Upper lobe of left lung (tissue), 6 donors: ENCODE data around the gene TMEM132D. TPM values are rescaled to one million over a fixed set of nuclear protein-coding genes. Genes with fewer than 3 reads are reported as not detected.

Source experiments
- ATAC-seq, 2 donors: fragments of 200-7000 bp; cut with Tn5 transposase; one replicate each; pipeline ENCODE4 v1.9.1; 2022; ENCODE audit warnings: mild to moderate bottlenecking in 2 of 2, moderate library complexity in 2 of 2; ENCODE audit not compliant: low FRiP score in 2 of 2
- DNase-seq, 2 donors: peaks; one replicate each; pipeline ENCODE4 v3.0.0-alpha.2; 2019 to 2020
- H3K27ac ChIP-seq, 4 donors: fragments of 200-600 bp; sonication (generic); one replicate each; pipeline ENCODE4 v1.5.1; 2016 to 2019
- H3K27me3 ChIP-seq, 4 donors: fragments of 200-600 bp; sonication (generic); one replicate each; pipeline ENCODE4 v1.5.1; 2017 to 2019
- H3K36me3 ChIP-seq, 4 donors: fragments of 200-600 bp; sonication (generic); one replicate each; pipeline ENCODE4 v1.5.1; 2016 to 2019
- H3K4me1 ChIP-seq, 4 donors: fragments of 200-600 bp; sonication (generic); one replicate each; pipeline ENCODE4 v1.5.1; 2018 to 2019
- H3K4me3 ChIP-seq, 4 donors: fragments of 200-600 bp; sonication (generic); one replicate each; pipeline ENCODE4 v1.5.1; 2017 to 2019; ENCODE audit warnings: mild to moderate bottlenecking in 2 of 4, moderate library complexity in 1 of 4
- H3K9me3 ChIP-seq, 4 donors: fragments of 200-600 bp; sonication (generic); one replicate each; pipeline ENCODE4 v1.5.1; 2018 to 2019
- EP300 ChIP-seq, 4 donors: sonication (generic); formaldehyde crosslinking; IDR thresholded peaks; one replicate each; pipeline ENCODE4 v1.5.1; 2017; ENCODE audit warnings: antibody characterized with exemption in 4 of 4, control low read depth in 2 of 4
- POLR2A ChIP-seq, 4 donors: fragments of 450-650 bp; IDR thresholded peaks; one replicate each; pipeline ENCODE4 v1.5.1; 2016 to 2017; ENCODE audit warnings: antibody characterized with exemption in 4 of 4, mild to moderate bottlenecking in 2 of 4
- POLR2AphosphoS5 ChIP-seq, 2 donors: sonication (generic); formaldehyde crosslinking; IDR thresholded peaks; one replicate each; pipeline ENCODE4 v1.5.1; 2017; ENCODE audit warnings: antibody characterized with exemption in 2 of 2
- WGBS, 2 donors: methylation state at CpG; one replicate each; pipeline ENCODE4 v1.1.5; 2017 to 2018; 5-methylcytosine and 5-hydroxymethylcytosine counted together
- total RNA-seq, 6 donors: library from RNA; depleted of rRNA in 4 of 6; stranded (reverse); fragments of >200 nt in 4 of 6; gene quantifications; one replicate each; pipeline versions ENCODE4 v1.1.0 to v1.2.1, GENCODE V29; 2016 to 2021
- TF ChIP-seq, protein P1 (sequence below), 6 experiments: fragments of 450-650 bp in 4 of 6; fragments of 200-600 bp in 2 of 6; sonication (generic) in 2 of 6; IDR thresholded peaks; one replicate each; pipeline ENCODE4 v1.5.1; 2016 to 2019; ENCODE audit warnings: antibody characterized with exemption in 6 of 6
- donor health status: DM: no; HTN: no; CAD: no; lungs with moderate emphysema.
- donor health status: DM: no; HTN: yes; CAD: no; lungs with severe emphysema.

Gene TMEM132D
- total RNA-seq, 6 donors from 2014 or later, result 0.30 to 1.0 (median 0.79) TPM; not detected in 1

DNA sequence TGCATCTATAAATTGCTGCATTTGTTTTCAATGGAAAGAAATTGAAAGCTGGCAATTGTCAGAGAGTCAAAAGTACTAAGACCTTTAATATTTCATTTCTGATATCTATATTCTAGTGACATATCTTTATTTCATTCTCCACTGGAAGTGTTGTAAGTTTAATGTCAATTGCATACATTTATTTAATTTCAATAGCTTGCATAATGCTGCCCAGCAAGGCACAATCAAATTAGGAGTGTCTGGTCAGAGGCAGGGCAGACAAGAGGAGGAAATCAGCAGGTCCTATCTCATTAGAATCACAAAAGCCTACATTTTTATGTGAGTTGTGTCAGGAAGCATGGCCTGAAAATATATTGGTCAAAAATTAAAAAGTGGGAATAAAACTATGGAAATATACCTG lies 112.9 kb downstream of the TMEM132D start:
- H3K9me3 ChIP-seq, result peaks cover 0 to 2% (median 0%) of the 10 kb centered on the region in 4 donors
- H3K27ac ChIP-seq, result no peak overlapping the region
- DNase-seq (no peak), ATAC-seq (no peak)
- H3K4me1 ChIP-seq, result no peaks in the 10 kb centered on the region
- H3K27me3 ChIP-seq, result no peaks in the 10 kb centered on the region
- H3K4me3 ChIP-seq, result no peak overlapping the region
- no peaks in the 10 kb centered on the region for H3K36me3 ChIP-seq
- TF ChIP-seq POLR2AphosphoS5 (IDR thresholded peaks at IDR 0.05) (no peak), EP300 (IDR thresholded peaks at IDR 0.05) (no peak), POLR2A (IDR thresholded peaks at IDR 0.05) (no peak)
- TF ChIP-seq, protein P1, sequence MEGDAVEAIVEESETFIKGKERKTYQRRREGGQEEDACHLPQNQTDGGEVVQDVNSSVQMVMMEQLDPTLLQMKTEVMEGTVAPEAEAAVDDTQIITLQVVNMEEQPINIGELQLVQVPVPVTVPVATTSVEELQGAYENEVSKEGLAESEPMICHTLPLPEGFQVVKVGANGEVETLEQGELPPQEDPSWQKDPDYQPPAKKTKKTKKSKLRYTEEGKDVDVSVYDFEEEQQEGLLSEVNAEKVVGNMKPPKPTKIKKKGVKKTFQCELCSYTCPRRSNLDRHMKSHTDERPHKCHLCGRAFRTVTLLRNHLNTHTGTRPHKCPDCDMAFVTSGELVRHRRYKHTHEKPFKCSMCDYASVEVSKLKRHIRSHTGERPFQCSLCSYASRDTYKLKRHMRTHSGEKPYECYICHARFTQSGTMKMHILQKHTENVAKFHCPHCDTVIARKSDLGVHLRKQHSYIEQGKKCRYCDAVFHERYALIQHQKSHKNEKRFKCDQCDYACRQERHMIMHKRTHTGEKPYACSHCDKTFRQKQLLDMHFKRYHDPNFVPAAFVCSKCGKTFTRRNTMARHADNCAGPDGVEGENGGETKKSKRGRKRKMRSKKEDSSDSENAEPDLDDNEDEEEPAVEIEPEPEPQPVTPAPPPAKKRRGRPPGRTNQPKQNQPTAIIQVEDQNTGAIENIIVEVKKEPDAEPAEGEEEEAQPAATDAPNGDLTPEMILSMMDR (IDR thresholded peaks at IDR 0.05), result no peak

DNA sequence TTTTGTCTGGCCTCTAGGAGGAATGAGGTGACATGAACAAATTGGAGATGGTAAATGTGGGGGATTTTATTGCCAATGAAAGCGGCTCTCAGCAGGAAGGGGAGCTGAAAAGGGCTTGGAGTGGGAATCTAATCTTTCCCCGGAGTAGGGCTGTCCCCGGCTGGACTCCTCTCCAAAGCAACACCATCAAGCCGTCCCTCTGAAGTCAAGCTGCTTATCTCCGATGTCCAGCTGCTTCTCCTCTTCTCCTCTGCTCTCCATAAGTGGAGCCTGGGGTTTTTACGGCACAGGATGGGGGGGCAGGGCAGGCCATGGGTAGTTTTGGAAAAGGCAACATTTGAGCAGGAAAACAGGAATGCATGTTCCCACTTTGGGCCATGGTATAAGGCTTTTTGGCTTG lies 113.5 kb downstream of the TMEM132D start:
- no peaks in the 10 kb centered on the region for H3K27me3 ChIP-seq
- H3K27ac ChIP-seq, result no peak overlapping the region
- peaks cover 0 to 3% (median 0%) of the 10 kb centered on the region in 4 donors for H3K9me3 ChIP-seq
- no peak overlapping the region for H3K4me3 ChIP-seq
- no peak for ATAC-seq
- no peaks in the 10 kb centered on the region for H3K4me1 ChIP-seq
- 36 to 63% methylated on average over 6 of the region's 6 CpGs for WGBS, 2 donors
- H3K36me3 ChIP-seq, result no peaks in the 10 kb centered on the region
- no peak for DNase-seq
- TF ChIP-seq EP300 (IDR thresholded peaks at IDR 0.05) (no peak), POLR2AphosphoS5 (IDR thresholded peaks at IDR 0.05) (no peak), POLR2A (IDR thresholded peaks at IDR 0.05) (no peak)
- TF ChIP-seq, protein P1 (IDR thresholded peaks at IDR 0.05), result no peak

DNA sequence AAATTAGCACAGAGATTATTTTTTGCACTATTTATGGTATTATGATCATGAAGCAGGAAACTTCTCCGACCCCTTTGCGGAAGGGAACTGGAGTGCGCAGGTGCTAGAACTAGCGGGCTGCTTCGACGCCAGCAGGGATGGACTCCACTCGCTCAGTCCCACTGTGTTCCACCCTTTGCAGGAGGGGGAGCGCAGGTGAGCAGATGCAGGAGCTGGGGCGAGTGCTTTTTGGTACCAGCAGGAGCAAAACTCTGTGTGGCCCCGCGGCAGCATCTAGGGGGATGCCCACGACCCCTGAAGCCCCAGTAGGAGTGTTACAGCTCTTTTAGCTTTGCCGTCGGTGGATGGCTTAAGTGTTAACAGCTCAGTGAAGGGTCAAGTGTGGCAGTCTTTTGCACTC lies 113.9 kb downstream of the TMEM132D start:
- 84 to 90% methylated on average over 14 of the region's 14 CpGs for WGBS, 2 donors
- Histone ChIP-seq H3K27me3 (no peaks in the 10 kb centered on the region), H3K4me1 (no peaks in the 10 kb centered on the region), H3K27ac (no peak overlapping the region), H3K9me3 (peaks cover 0 to 3% (median 0%) of the 10 kb centered on the region in 4 donors), H3K4me3 (no peak overlapping the region), H3K36me3 (no peaks in the 10 kb centered on the region)
- no peak for DNase-seq
- TF ChIP-seq POLR2A (IDR thresholded peaks at IDR 0.05), result no peak
- TF ChIP-seq, protein P1 (IDR thresholded peaks at IDR 0.05), result no peak
- no peak for TF ChIP-seq EP300 (IDR thresholded peaks at IDR 0.05)
- no peak for TF ChIP-seq POLR2AphosphoS5 (IDR thresholded peaks at IDR 0.05)
- ATAC-seq, result no peak

DNA sequence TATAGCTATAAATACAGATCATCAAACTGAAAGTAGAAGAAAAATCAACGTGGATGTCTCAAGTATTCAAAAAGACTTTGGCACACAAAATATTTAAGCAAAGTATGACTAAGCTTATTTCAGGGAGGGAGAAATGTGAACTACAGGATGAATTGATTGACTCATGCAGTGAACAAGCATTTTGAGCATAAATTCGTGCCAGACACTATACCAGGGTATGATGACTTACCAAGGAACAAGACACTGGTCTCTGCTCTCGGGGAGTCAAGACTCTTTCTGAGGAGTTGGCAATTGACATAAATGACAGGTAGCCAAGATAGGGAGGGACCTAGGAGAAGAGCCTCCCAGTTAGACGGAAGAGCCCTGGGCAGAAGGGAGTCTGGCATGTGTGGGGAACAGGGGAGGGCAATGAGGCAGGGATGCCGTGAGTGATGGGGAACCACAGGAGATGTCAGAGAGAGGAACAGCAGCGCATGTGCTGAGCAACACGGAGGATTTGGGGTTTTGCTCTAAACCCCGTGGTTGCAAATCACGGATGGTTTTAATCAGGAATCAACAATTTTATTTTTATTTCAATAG lies 115.2 kb downstream of the TMEM132D start:
- 69 to 76% methylated on average over 9 of the region's 9 CpGs for WGBS, 2 donors
- no peak for TF ChIP-seq POLR2A (IDR thresholded peaks at IDR 0.05)
- no peak for TF ChIP-seq EP300 (IDR thresholded peaks at IDR 0.05)
- TF ChIP-seq, protein P1 (IDR thresholded peaks at IDR 0.05), result no peak
- TF ChIP-seq POLR2AphosphoS5 (IDR thresholded peaks at IDR 0.05), result no peak
- H3K4me3 ChIP-seq, result no peak overlapping the region
- H3K36me3 ChIP-seq, result no peaks in the 10 kb centered on the region
- no peaks in the 10 kb centered on the region for H3K4me1 ChIP-seq
- DNase-seq, result no peak
- H3K27me3 ChIP-seq, result no peaks in the 10 kb centered on the region
- no peak overlapping the region for H3K27ac ChIP-seq
- no peak for ATAC-seq
- peaks cover 0 to 3% (median 0%) of the 10 kb centered on the region in 4 donors for H3K9me3 ChIP-seq

DNA sequence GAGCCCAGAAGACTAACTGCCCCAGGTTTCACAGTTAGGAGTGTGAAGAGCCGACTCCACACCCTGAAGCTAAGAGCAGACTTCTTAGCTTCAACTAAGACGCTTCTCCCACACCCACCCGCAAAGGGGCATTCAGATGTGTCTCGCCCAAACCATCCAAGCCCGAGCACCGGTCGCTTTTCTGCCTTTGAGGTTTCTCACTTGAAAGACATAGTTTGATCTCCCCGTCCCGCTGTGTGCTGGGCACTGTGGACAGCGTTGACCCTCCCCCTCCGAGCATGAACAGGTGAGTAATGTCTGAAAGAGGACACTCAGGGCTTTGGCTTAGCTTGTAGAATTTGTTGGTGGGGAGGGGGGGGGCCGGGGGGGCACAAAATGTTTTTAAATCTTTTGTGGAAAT lies 123.8 kb downstream of the TMEM132D start:
- H3K4me3 ChIP-seq, result no peak overlapping the region
- no peak for ATAC-seq
- no peaks in the 10 kb centered on the region for H3K36me3 ChIP-seq
- no peaks in the 10 kb centered on the region for H3K4me1 ChIP-seq
- H3K27me3 ChIP-seq, result no peaks in the 10 kb centered on the region
- DNase-seq, result no peak
- WGBS, 2 donors, result 72 to 75% methylated on average over 12 of the region's 12 CpGs
- TF ChIP-seq, protein P1 (IDR thresholded peaks at IDR 0.05), result no peak
- TF ChIP-seq POLR2AphosphoS5 (IDR thresholded peaks at IDR 0.05) (no peak), EP300 (IDR thresholded peaks at IDR 0.05) (no peak), POLR2A (IDR thresholded peaks at IDR 0.05) (no peak)
- peaks cover 0 to 3% (median 0%) of the 10 kb centered on the region in 4 donors for H3K9me3 ChIP-seq
- H3K27ac ChIP-seq, result no peak overlapping the region
